Karpas-422 (cell line): Measurements from ENCODE around the gene P2RY14. TPM values are rescaled to one million over a fixed set of nuclear protein-coding genes. Genes with fewer than 3 reads are reported as not detected.
A peak's percentile ranks its signal among the peaks of the same experiment; 100 is the strongest.
"Not testable (repeated sequence)": the region's sequence is repeated elsewhere in the genome, so short reads cannot be mapped to it uniquely, and the experiment has no call there.

ENCODE experiments used
- DNase-seq: peaks from one replicate; pipeline ENCODE4 v3.0.0-alpha.2; 2015
- H2AFZ ChIP-seq: fragments of 200-600 bp; sonication (generic); 2 replicates; pipeline ENCODE4 v1.6.1; 2014; ENCODE audit warnings: antibody characterized with exemption, low read length, mixed read lengths
- H3K27ac ChIP-seq: fragments of 200-600 bp; sonication (generic); 2 replicates; pipeline ENCODE4 v1.5.1; 2014; ENCODE audit warnings: mild to moderate bottlenecking, low read length, moderate library complexity
- H3K27me3 ChIP-seq: fragments of 200-600 bp; sonication (generic); 2 replicates; pipeline ENCODE4 v1.6.1; 2014; ENCODE audit warnings: low read length, mixed read lengths
- H3K36me3 ChIP-seq: fragments of 200-600 bp; sonication (generic); 2 replicates; pipeline ENCODE4 v1.6.1; 2014; ENCODE audit warnings: low read length, mixed read lengths; ENCODE audit not compliant: insufficient read depth
- H3K4me1 ChIP-seq: fragments of 200-600 bp; sonication (generic); 2 replicates; pipeline ENCODE4 v1.6.1; 2014; ENCODE audit warnings: mild to moderate bottlenecking, low read length, mixed read lengths
- H3K4me2 ChIP-seq: fragments of 200-600 bp; sonication (generic); 2 replicates; pipeline ENCODE4 v1.6.1; 2014; ENCODE audit warnings: low read length, low read depth, mild to moderate bottlenecking; ENCODE audit not compliant: poor library complexity, severe bottlenecking
- H3K4me3 ChIP-seq: fragments of 200-600 bp; sonication (generic); 2 replicates; pipeline ENCODE4 v1.5.1; 2014; ENCODE audit warnings: mild to moderate bottlenecking, antibody characterized with exemption, low read length, mixed read lengths
- H3K79me2 ChIP-seq: fragments of 200-600 bp; sonication (generic); 2 replicates; pipeline ENCODE4 v1.6.1; 2014; ENCODE audit warnings: mild to moderate bottlenecking, low read length, mixed read lengths
- H3K9ac ChIP-seq: fragments of 200-600 bp; sonication (generic); 2 replicates; pipeline ENCODE4 v1.6.0; 2014; ENCODE audit warnings: low read length
- H3K9me2 ChIP-seq: fragments of 200-600 bp; sonication (generic), shearing (Covaris generic); replicated peaks from 2 replicates; pipeline ENCODE4 v1.6.0; 2014; ENCODE audit warnings: mild to moderate bottlenecking, low read length, moderate library complexity; ENCODE audit not compliant: insufficient read depth
- H3K9me3 ChIP-seq: fragments of 300-700, 200-600 bp; sonication (generic); 2 replicates; pipeline ENCODE4 v1.6.1; 2014; ENCODE audit warnings: low read length, mixed read lengths
- H4K20me1 ChIP-seq: fragments of 200-600 bp; sonication (generic); 2 replicates; pipeline ENCODE4 v1.6.1; 2014; ENCODE audit warnings: mild to moderate bottlenecking, antibody characterized with exemption, low read length, low read depth; ENCODE audit not compliant: insufficient read depth
- total RNA-seq: library from RNA; depleted of rRNA; stranded (reverse); fragments of >200 nt; shearing (Covaris generic); gene quantifications from 2 replicates; pipeline ENCODE4 v1.2.3, GENCODE V29; 2014; ENCODE audit warnings: low replicate concordance

Gene P2RY14
- total RNA-seq, 1 experiment from 2014 or later, result not detected

- no peaks in the 10 kb centered on the region for H3K4me1 ChIP-seq
- H2AFZ ChIP-seq, result no peak overlapping the region
- H3K27me3 ChIP-seq, result no peaks in the 10 kb centered on the region
- no peaks in the 10 kb centered on the region for H3K9me3 ChIP-seq
- H3K79me2 ChIP-seq, result no peaks in the 10 kb centered on the region
- no peak for DNase-seq
- no peaks in the 10 kb centered on the region for H4K20me1 ChIP-seq
- H3K36me3 ChIP-seq, result no peaks in the 10 kb centered on the region
- H3K4me3 ChIP-seq, result no peak overlapping the region
- H3K27ac ChIP-seq, result no peak overlapping the region
- no peak overlapping the region for H3K9ac ChIP-seq
- H3K9me2 ChIP-seq, result no peaks in the 10 kb centered on the region
- H3K4me2 ChIP-seq, result no peak overlapping the region
Measured at GRCh38 chr3:151236316-151236715, 42.0 kb downstream of the P2RY14 start.

- Histone ChIP-seq H3K9me2 (no peaks in the 10 kb centered on the region), H3K79me2 (no peaks in the 10 kb centered on the region), H3K4me2 (no peak overlapping the region), H3K4me1 (no peaks in the 10 kb centered on the region), H3K9ac (no peak overlapping the region), H3K36me3 (no peaks in the 10 kb centered on the region), H3K27me3 (no peaks in the 10 kb centered on the region; the same call in 1 of the 2 replicates), H4K20me1 (no peaks in the 10 kb centered on the region), H3K4me3 (no peak overlapping the region), H2AFZ (no peak overlapping the region), H3K9me3 (no peaks in the 10 kb centered on the region), H3K27ac (no peak overlapping the region)
- DNase-seq, result no peak
Measured at GRCh38 chr3:151234825-151235224, 43.5 kb downstream of the P2RY14 start.

GRCh38 chr3:151232991-151233390 lies 45.4 kb downstream of the P2RY14 start:
- Histone ChIP-seq H3K4me1 (no peaks in the 10 kb centered on the region), H3K27me3 (no peaks in the 10 kb centered on the region; the same call in 1 of the 2 replicates), H3K4me3 (no peak overlapping the region)

GRCh38 chr3:151232403-151232802 lies 45.9 kb downstream of the P2RY14 start:
- not testable (repeated sequence) for H3K9me3 ChIP-seq, H3K36me3 ChIP-seq, H3K4me3 ChIP-seq, H3K79me2 ChIP-seq, H3K4me1 ChIP-seq, H3K9me2 ChIP-seq, H3K27ac ChIP-seq, DNase-seq, H4K20me1 ChIP-seq, H3K27me3 ChIP-seq, H3K9ac ChIP-seq, H3K4me2 ChIP-seq, H2AFZ ChIP-seq

More at GRCh38 chr3:151232991-151233390, 45.4 kb downstream of the P2RY14 start:
- Histone ChIP-seq H4K20me1 (no peaks in the 10 kb centered on the region), H3K9ac (no peak overlapping the region), H3K36me3 (no peaks in the 10 kb centered on the region), H3K79me2 (no peaks in the 10 kb centered on the region), H2AFZ (no peak overlapping the region), H3K4me2 (no peak overlapping the region), H3K9me2 (no peaks in the 10 kb centered on the region), H3K27ac (no peak overlapping the region), H3K9me3 (no peaks in the 10 kb centered on the region)
- DNase-seq, result no peak

GRCh38 chr3:151230646-151231045 lies 47.7 kb downstream of the P2RY14 start:
- Histone ChIP-seq H3K9me3 (no peaks in the 10 kb centered on the region), H3K4me3 (no peak overlapping the region), H2AFZ (no peak overlapping the region), H3K4me1 (no peaks in the 10 kb centered on the region), H3K79me2 (no peaks in the 10 kb centered on the region), H3K27me3 (no peaks in the 10 kb centered on the region; the same call in 1 of the 2 replicates), H3K9me2 (no peaks in the 10 kb centered on the region), H4K20me1 (no peaks in the 10 kb centered on the region), H3K9ac (no peak overlapping the region), H3K27ac (no peak overlapping the region), H3K36me3 (no peaks in the 10 kb centered on the region), H3K4me2 (no peak overlapping the region)
- no peak for DNase-seq

GRCh38 chr3:151228666-151229040 lies 49.7 kb downstream of the P2RY14 start:
- no peak overlapping the region for H3K27ac ChIP-seq
- no peaks in the 10 kb centered on the region for H4K20me1 ChIP-seq
- H3K4me2 ChIP-seq, result no peak overlapping the region
- no peaks in the 10 kb centered on the region; the same call in 1 of the 2 replicates for H3K27me3 ChIP-seq
- DNase-seq, result no peak
- H3K36me3 ChIP-seq, result no peaks in the 10 kb centered on the region
- H3K9me3 ChIP-seq, result no peaks in the 10 kb centered on the region
- H3K9me2 ChIP-seq, result no peaks in the 10 kb centered on the region
- no peak overlapping the region for H2AFZ ChIP-seq
- H3K79me2 ChIP-seq, result no peaks in the 10 kb centered on the region
- no peaks in the 10 kb centered on the region for H3K4me1 ChIP-seq
- H3K9ac ChIP-seq, result no peak overlapping the region
- H3K4me3 ChIP-seq, result no peak overlapping the region

GRCh38 chr3:151227807-151228665 lies 50.3 kb downstream of the P2RY14 start:
- Histone ChIP-seq H3K27me3 (no peaks in the 10 kb centered on the region; the same call in 1 of the 2 replicates), H3K4me1 (no peaks in the 10 kb centered on the region), H3K79me2 (no peaks in the 10 kb centered on the region), H2AFZ (no peak overlapping the region), H3K27ac (no peak overlapping the region), H3K4me2 (peak overlapping the region; percentile 25), H3K9me2 (no peaks in the 10 kb centered on the region), H3K9ac (no peak overlapping the region), H3K9me3 (no peaks in the 10 kb centered on the region), H3K4me3 (no peak overlapping the region), H3K36me3 (no peaks in the 10 kb centered on the region), H4K20me1 (no peaks in the 10 kb centered on the region)
- DNase-seq, result peak; percentile 89

- no peaks in the 10 kb centered on the region; the same call in 1 of the 2 replicates for H3K27me3 ChIP-seq
- no peaks in the 10 kb centered on the region for H3K4me1 ChIP-seq
- H4K20me1 ChIP-seq, result no peaks in the 10 kb centered on the region
- no peak overlapping the region for H3K4me3 ChIP-seq
- no peaks in the 10 kb centered on the region for H3K36me3 ChIP-seq
- no peak overlapping the region for H3K27ac ChIP-seq
- no peak for DNase-seq
- no peak overlapping the region for H3K9ac ChIP-seq
- no peaks in the 10 kb centered on the region for H3K9me2 ChIP-seq
- H3K79me2 ChIP-seq, result no peaks in the 10 kb centered on the region
- no peak overlapping the region for H2AFZ ChIP-seq
- peak overlapping the region; percentile 25 for H3K4me2 ChIP-seq
- no peaks in the 10 kb centered on the region for H3K9me3 ChIP-seq
Measured at GRCh38 chr3:151227266-151227806, 51.0 kb downstream of the P2RY14 start.
